HG03342 (cell line): ENCODE data around the gene CHP2.
"Not testable (repeated sequence)": the region's sequence is repeated elsewhere in the genome, so short reads cannot be mapped to it uniquely, and the experiment has no call there.

ENCODE experiments used
- ATAC-seq: cut with Tn5 transposase; IDR thresholded peaks from one replicate; pipeline ENCODE4 v1.9.1; 2021; ENCODE audit warnings: mild to moderate bottlenecking, moderate library complexity; ENCODE audit not compliant: unreplicated experiment

CHP2 gene

GRCh38 chr16:23754594-23755483 lies at the start of gene CHP2:
Gene CHP2, plus strand, starts transcription at chr16:23755026. Its CDS starts 24 bp downstream, at chr16:23755050.
- ATAC-seq = no peak

DNA sequence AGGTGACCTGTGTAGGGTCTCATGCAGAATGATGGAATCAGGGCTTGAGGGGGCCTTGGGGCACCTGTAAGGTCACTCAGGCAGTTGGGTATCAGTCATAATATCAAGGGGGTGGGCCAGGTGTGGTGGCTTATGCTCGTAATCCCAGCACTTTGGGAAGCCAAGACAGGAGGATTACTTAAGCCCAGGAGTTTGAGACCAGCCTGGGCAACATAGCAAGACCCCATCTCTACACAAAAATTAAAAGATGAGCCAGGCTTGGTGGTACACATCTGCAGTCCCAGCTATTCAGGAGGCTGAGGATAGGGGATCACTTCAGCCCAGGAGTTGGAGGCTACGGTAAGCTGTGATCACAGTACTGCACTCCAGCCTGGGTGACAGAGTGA lies 49.3 kb upstream of the CHP2 start:
- no peak for ATAC-seq

GRCh38 chr16:23706439-23706838 lies 48.4 kb upstream of the CHP2 start:
- no peak for ATAC-seq

GRCh38 chr16:23709536-23709935 lies 45.3 kb upstream of the CHP2 start:
- ATAC-seq = no peak

- ATAC-seq = no peak
Measured at GRCh38 chr16:23710008-23710407, 44.8 kb upstream of the CHP2 start.

DNA sequence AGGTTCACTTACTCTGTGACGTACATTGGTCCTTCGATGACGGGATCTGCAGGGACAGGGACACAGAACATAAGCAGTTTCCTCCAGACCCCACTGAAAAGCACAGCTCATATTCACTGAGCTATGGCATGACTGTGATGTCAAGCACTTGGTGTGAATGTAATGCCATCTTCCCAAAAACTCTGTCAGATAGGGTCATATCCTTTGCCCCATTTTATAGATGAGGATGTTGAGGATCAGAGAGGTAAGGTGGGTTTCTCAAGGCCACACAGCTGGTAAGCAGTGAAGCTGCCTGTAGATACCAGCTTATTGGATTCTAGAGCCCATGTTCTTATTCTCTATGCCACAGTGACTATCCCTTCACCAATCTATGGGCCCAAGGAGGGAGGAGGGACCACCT lies 44.3 kb upstream of the CHP2 start:
- no peak for ATAC-seq

DNA sequence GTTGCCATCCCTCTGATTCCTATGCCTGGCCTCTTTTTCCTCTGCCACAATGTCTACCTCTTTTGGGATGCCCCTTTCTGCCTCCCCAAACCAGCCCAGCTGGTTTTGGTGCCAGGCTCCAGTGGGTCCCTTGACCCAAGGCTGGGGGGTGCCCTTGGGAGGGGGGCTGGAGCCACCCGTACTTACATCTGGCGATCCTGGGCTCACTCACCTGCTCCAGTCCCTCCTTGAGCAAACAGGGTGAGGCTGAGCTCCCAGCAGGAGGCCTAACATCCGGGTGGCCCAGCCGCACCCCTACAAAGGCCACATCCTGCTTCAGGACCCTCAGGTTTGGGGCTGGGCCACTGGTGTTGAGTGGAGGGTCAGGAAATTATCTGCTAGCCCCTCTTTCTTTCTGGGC lies 43.0 kb upstream of the CHP2 start:
- ATAC-seq = no peak

DNA sequence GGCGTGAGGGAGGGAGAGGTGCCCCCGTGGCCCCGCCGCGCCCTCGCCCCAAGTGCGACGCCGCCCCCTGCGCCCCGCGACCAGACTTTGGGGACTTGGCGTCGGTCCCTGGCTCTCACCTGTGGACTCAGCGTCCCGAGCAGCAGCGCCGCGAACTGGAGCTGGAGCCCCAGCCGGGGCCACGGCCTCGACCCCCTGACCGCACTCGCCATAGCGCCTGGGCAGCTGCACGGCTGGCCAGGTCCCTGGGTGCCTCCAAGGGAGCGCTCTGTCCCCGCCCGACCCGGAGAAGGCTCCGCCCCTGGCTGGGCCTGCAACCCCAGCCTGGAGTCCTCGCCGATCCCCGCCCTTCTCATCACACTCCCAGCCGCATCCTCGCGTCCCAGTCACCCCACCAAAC lies 41.9 kb upstream of the CHP2 start, which contains the start of gene ERN2:
Gene ERN2, minus strand, starts transcription at position 247 of the 400 bp plus-strand sequence. Its CDS starts 35 bp downstream, at position 212.
- ATAC-seq = no peak

GRCh38 chr16:23716484-23716883 lies 38.3 kb upstream of the CHP2 start:
- no peak for ATAC-seq

DNA sequence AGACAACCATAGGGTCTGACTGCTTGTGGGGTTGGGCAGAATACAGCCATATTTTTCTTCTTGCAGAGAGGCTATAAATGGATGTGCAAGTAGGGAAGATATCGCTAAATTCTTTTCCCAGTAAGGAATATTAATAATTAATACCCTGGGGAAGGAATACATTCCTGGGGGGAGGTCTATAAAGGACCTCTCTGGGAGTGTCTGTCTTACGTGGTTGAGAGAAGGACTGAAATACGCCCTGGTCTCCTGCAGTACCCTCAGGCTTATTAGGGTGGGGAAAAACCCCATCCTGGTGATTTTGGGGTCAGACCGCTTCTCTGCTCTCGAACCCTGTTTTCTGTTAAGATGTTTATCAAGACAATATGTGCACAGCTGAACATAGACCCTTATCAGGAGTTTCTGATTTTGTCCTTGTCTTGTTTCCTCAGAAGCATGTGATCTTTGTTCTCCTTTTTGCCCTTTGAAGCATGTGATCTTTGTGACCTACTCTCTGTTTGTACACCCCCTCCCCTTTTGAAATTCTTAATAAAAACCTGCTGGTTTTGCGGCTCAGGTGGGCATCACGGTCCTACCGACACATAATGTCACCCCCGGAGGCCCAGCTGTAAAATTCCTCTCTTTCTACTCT lies 32.1 kb upstream of the CHP2 start:
- ATAC-seq = not testable (repeated sequence)

GRCh38 chr16:23724096-23724784 lies 30.6 kb upstream of the CHP2 start:
- ATAC-seq = no peak

DNA sequence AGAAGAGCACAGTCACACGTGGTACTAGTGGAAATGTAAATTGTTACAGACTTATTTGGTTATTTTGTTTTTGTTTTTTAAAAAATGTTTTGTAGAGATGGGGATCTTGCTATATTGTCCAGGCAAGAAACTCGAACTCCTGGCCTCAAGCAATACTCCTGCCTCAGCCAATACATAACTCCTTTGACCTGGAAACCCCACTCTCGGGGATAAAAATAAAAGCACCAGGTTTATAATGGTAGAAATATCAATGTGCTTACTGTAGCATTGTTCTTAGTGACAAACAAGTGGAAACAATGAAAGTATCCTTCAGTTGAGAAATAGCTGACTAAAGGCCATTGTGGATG lies 30.1 kb upstream of the CHP2 start:
- no peak for ATAC-seq

DNA sequence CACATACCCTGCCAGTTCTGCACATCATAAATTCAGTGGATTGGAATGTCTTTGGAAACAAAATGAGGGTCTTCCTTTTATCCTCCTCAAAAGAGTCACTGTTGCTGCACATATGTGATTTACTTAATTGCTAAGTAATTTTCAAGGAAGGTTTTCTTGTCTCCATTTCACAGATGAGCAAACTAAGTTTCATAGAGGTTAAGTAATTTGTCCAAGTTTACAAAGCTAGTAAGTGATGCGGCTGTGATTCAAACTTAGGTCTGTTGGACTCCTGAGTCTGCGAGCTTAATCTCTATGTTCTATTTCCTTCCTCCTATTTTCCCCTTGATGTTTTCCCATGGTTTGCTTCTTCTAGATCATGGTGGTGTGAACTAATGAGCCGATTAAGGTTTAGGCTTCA lies 28.1 kb upstream of the CHP2 start:
- no peak for ATAC-seq

GRCh38 chr16:23728112-23728477 lies 26.7 kb upstream of the CHP2 start:
- no peak for ATAC-seq

DNA sequence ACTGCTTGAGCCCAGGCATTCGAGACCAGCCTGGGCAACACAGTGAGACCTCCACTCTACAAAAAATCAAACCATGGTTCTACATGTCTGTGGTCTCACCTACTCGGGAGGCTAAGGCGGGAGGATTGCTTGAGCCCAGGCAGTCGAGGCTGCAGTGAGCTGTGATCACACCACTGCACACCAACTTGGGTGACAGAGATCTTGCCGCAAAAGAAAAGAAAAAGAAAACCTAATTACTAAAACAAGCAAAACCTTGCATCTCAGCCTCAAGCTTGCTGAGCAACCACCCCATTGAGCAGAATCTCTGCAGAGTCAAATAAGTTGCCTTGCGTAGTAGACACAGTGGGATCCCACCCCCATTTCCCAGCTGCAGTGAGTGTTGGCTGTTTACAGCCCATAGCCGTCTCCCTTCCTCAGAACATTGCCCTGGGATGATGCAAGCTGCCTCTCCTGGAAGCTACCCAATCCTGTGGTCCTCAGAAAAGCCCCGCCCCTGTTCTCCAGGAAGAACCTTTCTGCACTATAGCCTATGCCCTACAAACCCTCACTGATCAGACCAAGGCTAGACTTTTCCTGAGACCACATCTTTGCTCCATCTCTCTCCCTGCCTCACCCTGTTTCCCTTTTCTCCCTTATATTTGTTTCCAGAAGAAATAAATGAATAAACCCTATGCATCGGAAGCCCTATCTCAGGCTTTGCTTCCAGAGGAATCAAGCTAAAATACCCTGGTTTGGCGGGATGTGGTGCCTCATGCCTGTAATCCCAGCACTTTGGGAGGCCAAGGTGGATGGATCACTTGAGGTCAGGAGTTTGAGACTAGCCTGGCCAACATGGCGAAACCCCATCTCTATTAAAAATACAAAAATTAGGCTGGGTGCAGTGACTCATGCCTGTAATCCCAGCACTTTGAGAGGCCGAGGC lies 25.1 kb upstream of the CHP2 start:
- no peak for ATAC-seq

- ATAC-seq = no peak
Measured at GRCh38 chr16:23734176-23734893, 20.5 kb upstream of the CHP2 start.

DNA sequence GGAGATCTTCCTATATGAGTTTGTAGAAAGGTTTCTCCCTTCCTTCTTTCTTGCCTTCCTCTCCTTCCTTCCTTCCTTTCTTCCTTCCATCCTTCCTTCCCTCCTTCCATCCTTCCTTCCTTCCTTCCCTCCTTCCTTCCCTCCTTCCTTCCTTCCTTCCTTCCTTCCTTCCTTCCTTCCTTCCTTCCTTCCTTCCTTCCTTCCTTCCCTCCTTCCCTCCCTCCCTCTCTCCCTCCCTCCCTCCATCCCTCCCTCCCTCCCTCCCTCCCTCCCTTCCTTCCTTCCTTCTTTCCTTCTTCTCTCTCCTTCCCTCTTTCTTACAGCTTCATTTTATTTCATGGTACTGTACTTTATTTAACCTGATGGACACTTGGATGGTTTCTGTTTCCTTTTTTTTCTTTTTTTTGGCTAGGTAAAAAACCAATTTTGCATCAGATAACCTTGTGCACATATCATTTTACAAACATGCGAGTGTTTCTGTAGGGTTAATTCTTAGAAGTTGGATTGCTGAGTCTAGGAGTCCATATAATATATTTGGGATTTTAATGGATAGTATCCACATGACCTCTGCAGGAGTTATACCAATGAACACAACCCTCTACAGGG lies 17.3 kb upstream of the CHP2 start:
- not testable (repeated sequence) for ATAC-seq

- no peak for ATAC-seq
Measured at GRCh38 chr16:23739516-23739915, 15.3 kb upstream of the CHP2 start.

- ATAC-seq = no peak
Measured at GRCh38 chr16:23741675-23742303, 13.0 kb upstream of the CHP2 start.
